GM19239 (cell line): ENCODE measurements around the gene BABAM2.

Experiments used
- DNase-seq: peaks from one replicate; pipeline ENCODE4 v3.0.0; 2011; ENCODE audit warnings: low spot score; ENCODE audit not compliant: insufficient read length
- FAIRE-seq: peaks from 2 replicates; lab custom pipeline; 2011; peaks lifted over from hg19 to GRCh38; lab: Jason Lieb, UNC

The BABAM2 gene

DNA sequence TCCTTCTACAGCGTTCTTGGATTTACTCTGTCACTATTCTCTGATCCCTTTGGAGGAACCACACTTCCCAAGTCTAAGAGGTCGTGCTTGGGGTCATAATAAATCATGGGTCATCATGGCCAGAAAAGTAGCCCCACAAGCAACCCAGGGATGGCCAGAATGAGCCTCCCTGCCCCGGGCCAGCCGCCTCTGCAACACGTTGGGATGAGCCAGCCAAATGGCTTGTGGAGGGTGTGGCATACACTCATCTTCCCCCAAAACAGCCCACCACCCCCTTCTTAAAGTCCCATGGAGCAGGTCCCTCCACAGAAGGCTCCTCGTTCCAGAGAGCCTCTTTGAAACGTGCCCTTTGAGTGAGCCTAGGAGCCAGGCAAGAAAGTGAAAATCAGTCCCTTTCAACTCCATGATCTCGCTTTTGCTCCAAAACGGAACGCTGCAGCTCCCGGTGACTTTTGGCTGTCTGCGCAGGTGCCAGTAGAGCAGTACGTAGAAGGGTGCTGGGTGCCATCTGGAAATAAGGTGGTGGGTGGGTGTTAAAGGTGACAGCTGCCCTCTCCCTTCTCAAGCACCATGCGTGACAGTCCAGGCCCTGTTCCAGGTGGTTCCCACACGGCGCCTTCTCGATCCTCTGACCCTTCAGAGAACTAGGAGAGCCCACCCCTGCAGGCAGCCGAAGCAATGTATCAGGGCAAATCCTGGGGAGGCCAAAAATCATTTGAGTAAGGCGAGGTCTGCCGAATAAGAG, 453.6 kb downstream of the BABAM2 start:
- FAIRE-seq (no peak), DNase-seq (no peak)

DNA sequence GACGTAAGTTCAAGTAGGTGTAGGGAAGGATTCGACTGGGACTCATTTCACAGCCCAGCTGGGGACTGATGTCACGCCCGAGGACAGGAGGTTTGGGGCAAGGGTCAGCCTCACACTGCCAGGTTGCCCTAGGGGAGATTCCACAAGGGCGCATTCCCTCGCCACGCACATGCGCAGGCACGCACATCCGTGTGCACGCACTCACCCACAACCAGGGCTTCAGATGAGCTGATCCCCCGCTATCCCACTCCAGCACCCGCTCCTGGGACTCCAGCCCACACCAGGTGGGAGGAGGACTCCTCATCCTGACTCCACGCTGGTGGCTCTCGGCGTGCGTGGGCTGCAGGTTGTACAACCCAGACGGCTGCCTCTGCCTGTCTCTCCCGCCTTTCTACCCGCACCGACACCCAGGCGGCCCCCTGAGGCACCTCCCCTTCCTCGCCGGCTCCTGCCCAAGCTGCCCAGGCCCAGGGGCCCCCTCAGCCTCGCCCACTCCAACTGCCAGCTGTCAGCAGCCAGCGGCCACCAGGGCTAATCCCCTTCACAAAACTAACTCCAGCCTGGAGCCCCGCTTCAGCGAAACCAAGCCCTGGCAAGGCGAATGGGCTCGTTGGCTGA, 454.3 kb downstream of the BABAM2 start:
- no peak for FAIRE-seq

DNA sequence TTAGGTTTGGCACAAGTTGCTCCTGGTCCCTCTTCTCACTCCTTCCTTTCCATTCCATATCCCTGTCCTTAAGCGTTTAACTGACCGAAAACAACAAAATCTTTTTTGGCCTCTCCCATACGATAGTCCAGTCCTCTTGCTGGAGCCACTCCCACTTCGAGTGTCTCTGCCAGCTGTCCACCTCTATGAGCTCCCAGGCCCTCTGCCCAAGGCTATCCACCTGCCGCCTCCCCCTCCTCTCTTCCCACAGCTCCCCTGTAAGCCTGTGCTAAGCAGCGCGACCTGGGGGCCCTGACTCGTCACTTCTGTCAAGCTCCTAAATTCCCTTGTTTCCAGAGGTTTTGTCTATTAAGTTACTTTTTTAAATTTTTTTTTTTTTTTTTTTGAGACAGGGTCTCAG, 455.1 kb downstream of the BABAM2 start:
- FAIRE-seq: no peak
- DNase-seq: no peak

More for the DNA sequence above, 454.3 kb downstream of the BABAM2 start:
- DNase-seq: no peak

DNA sequence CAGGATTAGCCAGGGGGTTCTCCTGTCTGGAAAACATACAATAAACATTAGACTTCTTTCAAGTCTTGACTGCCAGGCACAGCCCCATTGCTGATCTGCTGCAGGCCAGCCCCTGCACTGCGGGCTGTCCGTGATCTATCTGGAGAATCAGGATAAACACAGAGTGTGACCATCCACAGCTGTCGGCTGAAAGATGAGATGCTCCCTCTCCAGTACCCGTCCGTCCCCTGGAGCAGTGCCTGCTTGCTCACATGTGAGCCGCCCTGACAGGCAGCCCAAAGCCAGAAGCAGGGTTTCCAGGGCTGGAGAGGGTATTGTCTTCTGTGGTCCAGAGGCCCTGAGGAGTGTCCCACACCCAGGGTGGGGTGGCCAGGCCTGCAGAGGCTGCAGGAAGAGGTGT, 456.1 kb downstream of the BABAM2 start:
- FAIRE-seq: no peak

DNA sequence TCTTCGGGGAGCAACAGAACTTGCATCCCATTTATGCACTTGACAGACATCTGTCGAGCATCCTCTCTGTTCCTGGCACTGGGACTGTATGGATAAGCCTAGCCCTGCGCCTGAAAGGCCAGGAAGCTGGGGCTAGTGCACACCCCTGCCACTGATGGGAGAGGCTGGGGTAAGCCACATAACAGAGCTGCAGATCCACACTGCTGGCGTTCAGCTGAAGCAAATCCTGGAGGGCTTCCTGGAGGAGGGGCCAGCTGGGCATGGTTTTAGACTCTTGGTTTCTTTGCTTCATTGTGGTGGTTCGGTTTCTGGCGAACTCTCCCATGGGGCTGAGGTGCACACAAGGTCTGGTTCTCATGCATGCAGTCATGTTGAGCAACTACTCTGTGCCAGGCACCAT, 456.7 kb downstream of the BABAM2 start:
- FAIRE-seq (no peak), DNase-seq (no peak)

More for the DNA sequence above, 456.1 kb downstream of the BABAM2 start:
- no peak for DNase-seq

DNA sequence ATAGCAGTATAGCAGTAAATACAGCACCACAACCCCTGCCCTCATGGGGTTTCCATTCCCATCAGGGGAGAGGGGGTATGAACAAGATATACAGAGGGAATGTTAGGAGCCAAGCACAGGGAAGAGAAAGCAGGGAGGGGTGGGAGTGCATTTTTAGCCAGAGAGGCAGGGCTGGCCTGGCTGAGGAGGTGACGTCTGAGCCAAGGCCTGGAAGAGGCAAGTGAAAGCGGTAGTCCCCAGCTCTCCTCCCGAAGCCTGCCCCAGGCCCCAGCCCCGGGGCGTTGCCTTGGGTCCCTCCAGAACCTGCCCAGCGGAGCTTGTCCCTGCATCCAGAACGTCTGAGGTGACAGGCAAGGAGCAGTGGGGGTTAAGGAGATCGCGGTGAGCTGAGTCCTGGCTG, 457.1 kb downstream of the BABAM2 start:
- no peak for FAIRE-seq
- DNase-seq: no peak

DNA sequence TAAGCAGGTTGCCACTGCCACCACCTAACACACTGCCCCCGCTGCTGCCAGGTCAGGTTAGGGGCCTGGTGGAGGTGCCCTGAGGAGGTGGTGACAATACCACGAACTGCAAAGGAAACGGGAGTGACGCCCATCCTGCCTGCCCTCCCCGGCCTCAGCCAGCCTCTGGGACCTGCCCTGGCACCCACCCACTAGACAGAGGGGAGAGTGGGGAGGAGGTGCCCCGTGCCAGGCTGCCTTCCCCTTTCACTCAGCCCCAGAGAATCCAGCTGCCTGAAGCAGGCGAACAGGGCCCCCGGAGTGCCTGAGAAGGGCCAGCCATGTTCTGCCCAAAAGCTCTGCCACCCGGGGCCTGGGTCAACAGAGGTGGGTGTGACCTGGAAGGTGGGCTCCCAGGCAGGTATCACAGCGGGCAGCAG, 457.6 kb downstream of the BABAM2 start:
- no peak for FAIRE-seq
- DNase-seq: no peak

DNA sequence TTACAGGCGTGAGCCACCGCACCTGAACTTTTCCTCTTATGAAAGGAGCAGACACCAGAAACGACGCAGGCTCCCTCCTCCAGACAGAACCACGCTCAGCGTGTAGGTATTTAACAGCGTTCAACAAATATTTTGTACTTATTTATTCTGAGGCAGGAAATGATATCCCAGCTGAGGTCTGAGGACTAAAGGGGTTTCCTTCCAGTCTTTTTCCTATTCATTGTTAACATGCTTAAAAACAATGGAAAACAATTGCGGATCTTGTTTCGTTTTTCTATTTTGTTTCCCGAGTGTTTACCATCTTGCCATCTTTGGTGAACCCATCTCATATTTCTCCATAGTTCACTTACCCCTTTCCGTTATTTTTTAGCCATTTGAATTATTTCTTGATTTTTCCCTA, 458.4 kb downstream of the BABAM2 start:
- FAIRE-seq: no peak
- DNase-seq: no peak

DNA sequence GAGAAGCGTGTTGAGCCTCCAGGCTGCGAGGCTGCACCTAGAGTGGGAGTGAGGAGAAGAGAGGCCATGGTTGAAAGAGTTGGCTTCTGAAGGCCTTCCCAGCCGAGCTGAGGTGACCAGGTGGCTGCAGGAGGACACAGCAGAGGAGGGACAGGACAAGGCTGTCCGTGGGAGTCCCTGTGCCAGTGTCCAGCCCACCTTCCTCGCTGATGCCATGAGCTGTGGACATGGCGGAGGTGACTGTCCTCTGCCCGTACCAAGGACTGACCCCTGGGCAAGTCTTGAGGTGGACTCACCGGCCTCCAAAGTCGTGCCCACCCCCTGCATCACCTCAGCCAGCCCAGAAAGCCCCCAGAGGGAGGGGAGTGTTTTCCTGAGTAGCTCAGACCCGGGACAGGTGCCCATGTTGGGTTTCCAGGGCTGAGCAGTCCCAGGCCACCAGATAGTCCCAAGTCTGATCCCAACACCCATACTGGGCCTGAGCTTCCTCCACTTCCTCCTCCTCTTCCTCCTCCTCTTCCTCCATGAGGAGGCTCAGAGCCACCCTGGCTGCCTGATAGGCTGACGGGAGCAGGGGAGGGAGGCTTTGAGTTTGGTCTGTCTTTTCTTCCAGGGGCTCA, 459.1 kb downstream of the BABAM2 start:
- DNase-seq: no peak
- FAIRE-seq: no peak

DNA sequence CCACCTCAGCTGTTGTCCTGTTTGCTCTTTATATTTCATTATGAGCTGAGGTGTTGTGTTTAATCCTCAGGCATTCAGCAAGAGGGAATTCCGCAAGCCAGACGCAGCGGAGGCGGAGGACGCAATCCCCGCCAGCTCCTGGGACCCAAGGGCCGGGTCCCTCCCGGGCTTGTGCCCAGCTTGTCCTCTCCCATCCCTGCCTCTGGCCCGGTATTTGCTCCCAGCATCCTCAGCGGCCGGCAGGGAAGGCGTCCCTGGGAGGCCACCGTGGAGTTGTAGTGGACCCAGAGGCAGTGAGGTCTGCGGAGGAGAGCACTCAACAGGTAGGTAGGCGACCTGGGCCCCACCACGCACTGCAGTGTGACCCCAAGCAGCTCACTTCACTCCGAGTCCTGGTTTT, 459.7 kb downstream of the BABAM2 start:
- no peak for DNase-seq
- FAIRE-seq: no peak

DNA sequence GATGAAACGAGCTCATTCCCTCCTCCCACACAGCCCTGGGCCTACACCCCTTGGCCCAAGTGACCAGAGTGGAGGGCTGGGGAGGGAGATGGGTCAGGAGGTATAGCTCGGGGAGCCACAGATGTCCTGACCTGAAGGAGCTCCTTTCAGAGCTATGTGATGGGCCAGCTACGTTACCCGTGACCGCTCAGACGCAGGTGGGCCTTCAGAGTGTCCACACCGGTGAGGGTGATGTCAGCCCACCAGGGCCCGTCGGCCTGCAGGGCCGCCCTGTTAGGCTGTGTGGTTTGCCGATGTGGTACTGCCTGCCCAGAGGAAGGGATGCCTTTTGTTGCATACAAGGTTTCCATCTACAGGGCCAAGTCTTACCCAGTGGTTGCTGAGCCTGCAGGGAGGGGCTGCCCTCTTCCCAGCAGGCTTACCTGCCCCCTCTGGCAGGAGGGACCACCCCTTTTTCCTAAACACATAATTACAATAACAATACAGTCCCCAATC, 460.3 kb downstream of the BABAM2 start:
- DNase-seq: no peak
- no peak for FAIRE-seq

DNA sequence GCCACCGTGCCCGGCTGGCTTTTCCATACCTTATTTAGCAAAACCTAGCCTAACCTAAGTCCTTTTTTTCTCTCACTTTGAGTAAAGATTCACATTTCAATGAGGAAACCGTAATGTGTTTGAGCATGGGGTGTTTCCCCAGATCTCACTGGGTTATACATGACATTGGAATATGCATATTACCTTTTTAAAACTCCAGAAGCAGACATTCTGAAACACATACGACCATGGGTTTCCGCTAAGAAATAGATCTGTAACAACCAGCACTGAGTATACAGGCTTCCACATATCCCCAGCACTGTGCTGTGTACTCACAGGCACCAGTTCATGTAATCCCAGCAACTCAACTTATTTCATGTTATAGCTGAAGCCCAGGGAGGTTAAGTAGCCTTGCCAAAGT, 461.1 kb downstream of the BABAM2 start:
- FAIRE-seq (no peak), DNase-seq (no peak)

DNA sequence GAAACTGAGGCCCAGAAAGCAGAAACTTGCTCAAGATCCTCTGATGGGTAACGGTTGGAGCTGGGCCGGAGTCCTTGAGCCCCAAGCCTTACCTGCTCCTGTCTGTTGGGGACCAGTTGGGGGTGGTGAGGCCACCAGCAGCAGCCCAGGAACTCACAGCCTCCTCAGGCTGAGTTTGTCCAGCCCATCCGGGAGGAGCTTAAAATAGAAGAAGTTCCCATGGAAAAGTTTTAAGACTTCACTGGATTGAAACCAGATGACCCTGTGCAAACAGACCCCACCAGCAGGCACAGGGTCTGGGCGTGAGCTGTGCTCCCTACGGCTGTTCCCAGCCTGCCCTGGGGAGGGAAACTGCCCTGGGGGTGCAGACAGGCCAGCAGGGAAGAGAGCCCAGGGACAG, 461.6 kb downstream of the BABAM2 start:
- DNase-seq (no peak), FAIRE-seq (no peak)

DNA sequence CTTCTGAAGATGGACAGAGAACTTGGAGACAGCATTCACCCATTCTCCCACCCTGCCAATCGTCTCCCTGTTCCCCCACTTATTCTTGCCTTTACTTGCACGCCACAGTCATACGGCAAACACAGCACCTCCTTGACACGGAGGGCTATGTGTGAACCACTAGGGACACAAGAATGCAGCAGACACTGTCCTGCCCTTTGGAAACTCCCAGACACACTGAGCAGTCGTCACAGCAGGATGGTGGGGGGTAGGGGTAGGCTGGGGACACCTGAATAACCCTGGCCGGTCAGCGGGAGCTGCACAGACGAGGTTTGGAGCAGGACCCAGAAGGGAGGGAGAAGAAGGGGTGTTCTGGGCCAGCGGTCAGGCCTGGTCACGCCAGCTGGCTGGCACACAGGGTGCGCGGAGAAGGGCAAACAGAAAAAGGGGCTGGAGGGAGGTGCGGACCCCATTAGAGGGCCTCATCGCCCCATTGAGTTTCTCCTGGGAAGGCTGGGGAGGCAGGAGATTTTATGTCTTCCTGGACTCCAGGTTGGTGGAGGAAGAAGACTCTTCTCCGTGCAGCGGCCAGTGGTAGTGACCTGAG, 462.2 kb downstream of the BABAM2 start:
- FAIRE-seq (no peak), DNase-seq (no peak)

DNA sequence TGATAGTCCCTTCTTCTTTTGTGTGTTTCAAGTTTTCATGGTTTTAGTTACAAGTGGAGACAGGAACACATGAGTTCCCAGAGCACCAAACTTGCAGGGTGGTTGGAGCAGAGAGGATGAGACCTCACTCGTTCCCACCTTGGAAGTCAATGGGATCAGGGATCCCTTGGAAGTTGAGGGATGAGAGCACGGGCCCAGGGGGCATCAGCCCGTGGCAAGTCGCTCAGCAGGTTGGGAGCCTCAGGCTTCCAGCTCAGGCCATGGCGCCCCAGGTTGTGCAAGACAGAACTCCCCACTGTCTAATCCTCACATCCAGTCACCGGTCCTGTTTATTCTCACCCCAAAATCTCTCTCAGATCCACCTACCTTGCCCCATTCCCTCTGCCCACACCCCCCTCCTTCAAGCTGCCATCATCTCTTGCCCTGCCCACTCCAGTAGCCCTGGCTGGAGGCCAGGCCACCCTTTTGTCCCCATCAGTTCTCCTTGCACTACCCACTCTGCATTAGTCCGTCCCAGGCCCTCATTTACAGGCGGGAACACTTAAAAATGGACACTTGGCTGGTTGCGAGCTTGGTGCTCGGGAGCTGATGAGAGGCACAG, 464.5 kb downstream of the BABAM2 start:
- DNase-seq (no peak), FAIRE-seq (no peak)

DNA sequence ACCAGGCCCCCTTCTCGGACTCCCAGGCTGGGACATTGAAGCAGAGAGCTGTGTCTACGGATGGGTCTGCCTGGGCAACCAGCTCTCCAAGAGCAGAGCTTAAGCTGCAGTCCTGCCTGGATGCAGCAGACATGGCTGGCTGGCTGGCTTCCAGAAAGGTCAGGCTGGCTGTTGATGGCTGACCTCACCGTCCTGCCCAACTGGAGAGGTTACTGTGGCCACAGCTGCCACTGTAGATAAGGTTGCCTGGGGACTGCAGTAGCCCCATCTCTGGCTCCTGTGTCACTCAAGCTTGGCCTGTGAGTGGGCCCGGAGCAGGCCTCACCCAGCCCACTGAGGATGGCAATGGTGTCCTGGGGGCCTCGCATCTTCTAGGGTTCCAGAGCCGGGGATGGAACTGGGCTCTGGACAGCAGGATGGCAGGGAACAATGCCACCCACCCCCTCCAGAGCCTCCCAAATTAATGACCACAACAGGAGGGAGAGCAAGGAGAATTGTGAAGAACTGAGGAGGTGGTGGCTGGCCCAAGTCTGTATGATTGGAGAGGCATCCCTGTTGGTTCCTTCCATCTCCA, 465.1 kb downstream of the BABAM2 start:
- DNase-seq (no peak), FAIRE-seq (no peak)

DNA sequence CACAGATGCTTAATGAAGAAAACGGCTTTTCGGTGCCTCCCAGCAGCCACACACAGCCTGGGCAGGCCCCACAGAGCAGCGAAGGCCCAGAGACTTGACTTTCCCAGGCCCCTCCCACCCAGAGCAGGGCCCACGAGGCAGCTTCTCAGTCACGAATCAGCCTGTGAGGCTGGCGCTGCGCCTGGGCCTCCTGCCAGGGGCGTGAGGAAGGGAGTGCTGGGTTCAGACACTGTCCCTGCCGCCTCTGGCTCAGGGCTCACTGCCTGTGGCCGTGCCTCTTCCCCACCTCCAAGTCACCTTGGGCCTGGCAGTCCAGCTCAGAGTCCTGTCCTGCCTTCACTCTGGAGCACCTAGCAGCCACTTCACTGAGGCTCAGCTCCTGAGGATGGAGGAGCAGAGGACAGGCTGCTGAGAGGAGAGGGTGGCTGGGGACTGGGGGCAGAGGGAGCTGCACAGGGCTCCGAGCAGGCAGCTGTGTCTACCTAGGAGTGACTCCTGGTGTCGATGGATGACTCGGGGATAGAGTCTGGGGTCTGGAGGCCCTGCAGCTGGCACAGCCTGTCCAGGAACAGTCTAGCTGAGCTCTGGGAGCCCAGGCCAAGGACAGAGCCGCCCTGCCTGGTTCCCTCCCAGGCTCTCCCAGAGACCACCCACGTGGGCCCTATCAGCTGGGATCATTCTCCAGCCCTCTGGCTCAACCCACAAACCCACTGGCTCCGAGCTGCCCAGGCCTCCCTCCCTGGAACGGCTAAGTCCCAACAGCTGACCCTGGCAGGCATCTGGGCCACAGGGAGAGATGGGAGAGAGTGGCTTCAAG, 465.8 kb downstream of the BABAM2 start:
- FAIRE-seq (no peak), DNase-seq (no peak)

DNA sequence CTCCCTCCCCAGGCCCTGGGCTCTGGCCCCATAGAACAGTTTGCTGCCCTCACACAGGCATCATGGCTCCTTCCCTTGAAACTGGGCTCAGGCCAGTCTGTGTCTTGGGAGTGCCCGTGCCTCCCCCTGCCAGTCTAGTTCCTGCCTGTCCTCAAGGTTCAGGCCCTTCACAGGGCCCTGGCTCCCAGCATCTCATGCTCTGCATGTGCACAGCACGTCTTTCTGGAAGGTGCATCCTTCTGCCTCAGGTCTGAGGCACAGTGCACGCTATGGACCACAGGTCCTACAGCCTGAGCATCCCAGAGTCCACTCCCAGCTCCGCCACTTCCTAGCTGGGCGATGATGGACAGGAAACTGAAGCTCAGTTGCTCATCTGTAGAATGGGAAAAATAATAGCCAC, 466.5 kb downstream of the BABAM2 start:
- no peak for DNase-seq
- no peak for FAIRE-seq

DNA sequence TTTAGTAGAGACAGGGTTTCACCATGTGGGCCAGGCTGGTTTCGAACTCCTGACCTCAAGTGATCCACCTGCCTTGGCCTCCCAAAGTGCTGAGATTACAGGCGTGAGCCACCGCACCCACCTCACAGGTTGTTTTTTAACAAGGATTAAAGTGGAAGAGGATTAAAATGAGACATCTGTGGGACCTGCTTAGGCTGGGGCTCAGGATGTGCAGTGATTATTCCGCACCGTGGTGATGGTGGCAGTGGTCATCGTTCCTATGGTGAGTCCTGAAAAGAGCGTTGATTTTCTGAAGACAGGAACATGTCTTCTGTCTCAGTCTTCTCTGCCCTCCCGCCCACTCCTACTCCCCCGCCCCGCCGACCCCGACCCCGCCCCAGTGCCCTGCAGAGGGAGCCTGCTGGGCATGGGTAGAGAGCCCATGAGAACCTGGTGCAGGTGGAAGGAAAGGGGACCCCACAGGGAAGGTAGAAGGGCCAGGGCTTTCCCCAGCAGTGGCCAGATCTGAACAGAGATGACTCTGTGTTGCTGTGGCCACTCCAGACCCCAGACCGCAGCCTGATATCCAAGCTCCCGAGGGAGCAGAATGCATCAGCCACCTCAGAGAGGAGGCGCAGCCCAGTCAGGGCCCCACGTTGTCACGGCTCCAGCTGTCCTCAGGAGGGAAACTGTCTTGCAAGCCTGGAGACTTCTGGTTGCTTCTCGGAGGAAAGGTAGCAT, 467.6 kb downstream of the BABAM2 start:
- DNase-seq (no peak), FAIRE-seq (no peak)
